ENCODE results near the gene P3H4.

The P3H4 gene

DNA sequence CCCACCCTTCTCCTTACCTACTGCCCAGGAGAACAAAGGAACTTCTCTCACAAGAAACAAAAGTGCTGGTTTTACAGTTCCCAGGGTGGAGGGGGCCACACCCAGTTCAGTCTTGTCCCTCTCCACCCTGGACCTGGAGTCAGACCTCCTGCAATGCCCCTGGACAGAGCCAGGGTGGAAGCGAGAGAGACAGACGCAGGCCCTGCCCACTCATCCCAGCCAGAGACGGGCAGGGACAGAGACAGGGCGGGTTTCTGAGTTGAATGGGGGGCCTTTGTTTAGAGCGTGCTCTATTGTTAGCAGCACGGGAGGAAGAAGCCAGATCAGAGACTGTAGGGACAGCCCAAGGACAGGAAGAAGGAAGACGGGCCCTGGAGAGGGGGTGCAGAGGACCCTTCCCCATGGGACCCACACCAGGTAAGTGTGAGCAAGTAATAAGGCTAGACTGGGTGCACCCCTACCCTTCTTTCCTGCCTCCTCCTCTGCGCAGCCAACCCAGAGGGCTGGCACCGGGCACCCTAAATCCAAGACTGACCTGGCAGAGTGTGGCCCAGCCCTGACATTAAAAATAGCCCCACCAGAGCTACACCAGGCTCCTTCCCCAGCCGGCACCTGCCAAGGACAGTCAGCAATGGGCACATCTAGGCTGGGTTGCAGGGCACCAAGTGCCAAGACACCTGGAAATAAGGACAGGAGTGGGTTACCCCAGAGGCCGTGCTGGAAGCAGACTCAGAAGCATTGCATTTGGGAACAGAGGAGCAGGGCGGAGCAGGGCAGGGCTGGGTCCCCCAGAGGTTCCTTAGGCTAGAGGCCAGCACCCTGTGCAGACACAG, 36.1 kb downstream of the P3H4 start:
- Mint-ChIP-seq H3K36me3 (peaks cover 2% of the 10 kb centered on the region), H3K9me3 (no peaks in the 10 kb centered on the region)
- no peak for ATAC-seq (ENCODE audit: low read depth)

DNA sequence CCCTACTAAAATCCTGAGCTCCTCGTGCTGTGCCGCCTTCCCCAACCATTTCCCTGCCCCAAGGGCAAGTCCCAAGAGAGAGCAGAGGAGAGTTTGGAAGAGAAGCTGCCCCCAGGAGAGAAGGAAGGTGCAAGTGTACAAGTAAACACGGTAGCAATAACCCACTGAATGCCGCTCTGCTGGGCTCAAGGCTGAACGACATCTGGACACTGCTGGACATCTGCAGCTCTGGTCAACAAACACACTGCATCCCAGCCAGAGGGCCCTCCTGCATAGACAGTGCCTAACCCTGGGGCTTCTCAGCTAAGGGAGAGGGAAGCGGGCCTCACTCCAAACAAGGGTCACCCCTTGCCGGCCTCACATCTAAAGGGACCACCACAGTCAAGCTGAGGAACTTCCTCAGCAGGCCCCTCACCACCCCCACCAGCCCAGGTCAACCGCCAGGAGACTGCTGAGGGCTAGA, 38.0 kb downstream of the P3H4 start:
- no peak for ATAC-seq (ENCODE audit: low read depth)

More for the DNA sequence above, 36.1 kb downstream of the P3H4 start:
- Mint-ChIP-seq H3K27me3 (peaks cover 5% of the 10 kb centered on the region), H3K4me3 (no peak overlapping the region), H3K27ac (no peak overlapping the region), H3K4me1 (peaks cover 13% of the 10 kb centered on the region)
- no peak for DNase-seq (ENCODE audit: low spot score in 2 of 2)

DNA sequence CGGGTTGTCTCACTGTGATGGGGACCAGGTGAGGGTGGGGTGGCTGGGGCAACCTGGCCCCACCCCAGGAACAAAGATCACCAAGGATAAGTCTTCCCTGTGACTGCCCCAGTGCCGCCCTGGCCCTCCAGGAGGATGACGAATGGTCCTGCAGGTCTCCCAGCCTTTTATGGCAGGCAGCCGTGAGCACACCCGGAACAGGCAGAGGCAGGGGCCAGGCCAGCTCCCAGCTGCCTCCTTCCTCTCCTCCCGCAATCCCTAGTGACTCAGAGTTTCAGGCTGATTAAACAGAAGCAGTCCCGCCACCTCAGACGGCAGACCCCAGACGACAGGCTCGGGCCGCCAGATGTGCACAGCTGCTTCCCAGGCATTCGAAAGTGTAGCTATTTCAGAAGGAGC, 38.6 kb downstream of the P3H4 start:
- Mint-ChIP-seq H3K27ac (no peak overlapping the region), H3K27me3 (peaks cover 3% of the 10 kb centered on the region), H3K4me3 (no peak overlapping the region), H3K4me1 (peaks cover 9% of the 10 kb centered on the region), H3K9me3 (no peaks in the 10 kb centered on the region), H3K36me3 (peaks cover 3% of the 10 kb centered on the region)
- no peak for ATAC-seq (ENCODE audit: low read depth)
- DNase-seq (ENCODE audit: low spot score in 2 of 2) = no peak

More for the DNA sequence above, 38.0 kb downstream of the P3H4 start:
- H3K4me3 Mint-ChIP-seq = no peak overlapping the region
- H3K27ac Mint-ChIP-seq = no peak overlapping the region
- no peak for DNase-seq (ENCODE audit: low spot score in 2 of 2)
- H3K9me3 Mint-ChIP-seq = no peaks in the 10 kb centered on the region
- H3K4me1 Mint-ChIP-seq = peaks cover 11% of the 10 kb centered on the region
- no peaks in the 10 kb centered on the region for H3K36me3 Mint-ChIP-seq
- peaks cover 3% of the 10 kb centered on the region for H3K27me3 Mint-ChIP-seq

DNA sequence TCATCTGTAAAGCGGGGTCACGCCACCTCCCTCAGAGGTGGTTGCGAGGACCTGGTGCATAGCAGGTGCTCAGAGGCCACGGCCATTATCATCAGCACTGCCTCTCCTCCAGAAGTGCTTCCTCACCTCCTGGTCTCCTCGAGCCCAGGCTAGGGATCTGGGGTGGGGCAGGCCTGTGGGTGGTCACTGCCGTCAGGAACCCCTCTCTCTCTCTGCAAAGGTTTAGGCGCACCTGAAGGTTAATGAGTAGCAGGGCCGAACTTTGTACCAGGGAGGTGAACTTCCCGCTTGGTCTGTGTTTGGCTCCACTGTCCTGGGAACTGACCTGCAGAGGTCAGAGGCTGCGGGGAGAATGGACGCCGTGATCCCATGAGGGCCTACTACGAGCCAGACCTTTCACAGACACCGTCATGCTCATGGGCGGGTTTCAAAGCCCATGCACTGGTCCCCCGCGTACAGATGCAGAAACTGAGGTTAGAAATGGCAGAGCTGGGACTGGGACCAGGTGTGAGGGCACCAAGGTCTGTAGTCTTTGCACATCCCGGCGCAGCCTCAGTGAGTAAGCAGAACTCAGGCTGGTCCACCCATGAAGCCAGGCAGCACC, 39.1 kb downstream of the P3H4 start:
- ATAC-seq (ENCODE audit: low read depth) (no peak), DNase-seq (ENCODE audit: low spot score in 2 of 2) (no peak)
- H3K27ac Mint-ChIP-seq = no peak overlapping the region
- peaks cover 3% of the 10 kb centered on the region for H3K27me3 Mint-ChIP-seq
- peaks cover 9% of the 10 kb centered on the region for H3K4me1 Mint-ChIP-seq
- H3K9me3 Mint-ChIP-seq = no peaks in the 10 kb centered on the region
- peaks cover 4% of the 10 kb centered on the region for H3K36me3 Mint-ChIP-seq
- H3K4me3 Mint-ChIP-seq = no peak overlapping the region

DNA sequence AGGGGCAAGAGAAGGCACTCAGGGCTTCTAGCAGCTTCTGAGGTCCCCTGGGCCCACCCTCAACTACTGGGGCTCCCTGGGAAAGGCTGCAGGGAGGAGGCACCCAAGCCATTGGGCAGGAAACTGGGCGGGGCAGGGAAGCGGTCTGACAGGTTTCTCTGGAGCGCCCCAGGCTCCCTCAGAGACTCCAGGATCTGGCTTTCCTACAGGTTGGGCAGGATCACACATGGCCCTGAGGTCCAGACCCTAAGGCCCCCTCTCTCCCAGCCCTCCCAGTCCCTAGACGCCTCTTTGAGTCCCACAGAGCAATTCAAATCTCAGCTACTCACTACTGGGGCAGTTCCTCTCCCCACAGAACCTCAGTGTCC, 39.5 kb downstream of the P3H4 start:
- DNase-seq (ENCODE audit: low spot score in 2 of 2) (no peak), ATAC-seq (ENCODE audit: low read depth) (no peak)
- peaks cover 3% of the 10 kb centered on the region for H3K27me3 Mint-ChIP-seq
- no peak overlapping the region for H3K4me3 Mint-ChIP-seq
- no peaks in the 10 kb centered on the region for H3K9me3 Mint-ChIP-seq
- no peak overlapping the region for H3K27ac Mint-ChIP-seq
- peaks cover 6% of the 10 kb centered on the region for H3K36me3 Mint-ChIP-seq
- H3K4me1 Mint-ChIP-seq = peaks cover 9% of the 10 kb centered on the region

DNA sequence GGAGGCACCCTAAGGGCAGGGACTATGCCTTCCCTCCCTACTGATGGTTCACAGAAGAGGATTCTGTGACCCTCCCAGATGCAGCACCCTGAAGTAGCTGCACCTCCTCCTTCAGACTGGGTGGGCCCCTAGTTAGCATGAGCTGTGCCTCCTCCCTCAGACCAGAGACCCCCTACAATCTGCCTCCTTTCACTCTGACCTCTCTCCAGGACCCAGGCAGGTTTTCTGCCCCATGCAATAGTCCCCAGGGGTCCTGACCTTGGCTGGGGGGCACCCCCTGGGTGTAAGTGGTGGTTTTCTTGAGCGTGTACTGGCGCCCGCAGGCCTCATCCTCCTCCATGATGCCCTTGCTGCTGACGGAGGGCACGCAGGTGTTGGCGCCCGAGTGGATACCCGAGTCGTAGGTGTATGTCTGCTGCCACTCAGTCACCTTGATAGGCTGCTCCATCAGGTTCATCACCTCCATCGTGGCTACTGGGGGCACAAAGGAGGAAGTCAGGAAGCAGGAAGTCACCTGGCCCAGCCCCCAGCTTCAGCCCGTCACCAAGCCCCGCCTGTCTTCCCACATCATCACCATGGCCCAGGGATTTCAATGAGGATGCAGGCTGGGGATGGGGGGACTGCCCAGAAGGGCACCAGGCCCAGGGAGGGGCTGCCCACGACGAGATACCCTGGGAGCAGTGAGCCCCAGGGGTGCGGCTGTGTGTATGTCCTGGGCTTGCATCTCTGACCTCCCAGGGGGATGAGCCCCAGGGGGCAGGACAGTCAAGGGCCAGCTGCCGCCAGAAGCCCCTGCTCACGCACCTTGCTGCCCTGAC, 40.2 kb downstream of the P3H4 start:
- peak; percentile 60 for ATAC-seq (ENCODE audit: low read depth)
- Mint-ChIP-seq H3K9me3 (no peaks in the 10 kb centered on the region), H3K27me3 (peaks cover 3% of the 10 kb centered on the region), H3K27ac (peak overlapping the region; percentile 74), H3K36me3 (peaks cover 8% of the 10 kb centered on the region), H3K4me1 (peaks cover 9% of the 10 kb centered on the region), H3K4me3 (peak overlapping the region; percentile 84)
- no peak for DNase-seq (ENCODE audit: low spot score in 2 of 2)

DNA sequence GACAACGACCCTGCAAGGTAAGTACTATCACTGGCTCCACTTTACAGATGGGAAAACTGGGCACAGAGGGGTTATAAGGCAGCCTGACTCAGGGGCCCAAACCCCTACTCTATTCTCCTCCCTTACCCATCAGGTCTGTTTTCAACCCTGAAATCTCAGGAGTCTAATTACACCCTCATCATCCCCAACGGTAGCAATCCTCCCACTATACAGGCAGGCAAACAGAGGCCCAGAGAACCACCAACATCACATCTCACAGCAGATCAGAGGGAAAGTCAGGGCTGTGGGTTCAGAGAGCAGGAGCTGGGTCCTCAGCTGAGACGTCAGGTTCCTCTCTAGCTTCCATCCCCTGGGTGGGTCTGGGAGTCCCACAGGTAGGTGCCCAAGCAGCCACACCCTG, 41.8 kb downstream of the P3H4 start:
- no peak for DNase-seq (ENCODE audit: low spot score in 2 of 2)
- no peak overlapping the region for H3K27ac Mint-ChIP-seq
- ATAC-seq (ENCODE audit: low read depth) = no peak
- peaks cover 11% of the 10 kb centered on the region for H3K36me3 Mint-ChIP-seq
- no peak overlapping the region for H3K4me3 Mint-ChIP-seq
- no peaks in the 10 kb centered on the region for H3K9me3 Mint-ChIP-seq
- peaks cover 6% of the 10 kb centered on the region for H3K4me1 Mint-ChIP-seq
- H3K27me3 Mint-ChIP-seq = no peaks in the 10 kb centered on the region

DNA sequence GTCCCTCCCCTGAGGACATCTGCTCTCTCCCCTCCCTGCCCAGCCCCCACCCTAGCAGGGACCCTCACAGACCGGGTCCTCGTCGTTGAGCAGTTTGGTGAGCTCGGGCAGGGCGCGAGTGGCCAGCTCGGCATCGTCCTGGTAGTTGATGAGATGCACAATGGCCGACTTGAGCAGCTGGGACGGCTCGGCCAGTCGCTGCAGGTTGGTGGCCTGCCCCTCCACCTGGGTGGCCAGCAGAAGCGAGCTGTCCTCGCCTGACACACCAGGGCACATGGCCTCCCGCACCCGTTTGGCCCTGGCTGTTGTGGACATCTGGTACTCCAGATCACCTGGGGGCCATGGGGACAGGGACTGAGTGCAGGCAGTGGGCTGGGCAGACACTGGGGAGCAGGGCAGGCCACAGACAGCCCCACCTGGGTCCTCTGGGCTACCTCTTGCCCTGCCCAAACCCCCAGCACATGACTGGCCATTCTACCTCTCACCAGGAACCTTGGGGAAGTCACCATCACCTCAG, 42.3 kb downstream of the P3H4 start:
- ATAC-seq (ENCODE audit: low read depth) (no peak), DNase-seq (ENCODE audit: low spot score in 2 of 2) (no peak)
- peaks cover 11% of the 10 kb centered on the region for H3K36me3 Mint-ChIP-seq
- no peak overlapping the region for H3K4me3 Mint-ChIP-seq
- peaks cover 6% of the 10 kb centered on the region for H3K4me1 Mint-ChIP-seq
- H3K27me3 Mint-ChIP-seq = no peaks in the 10 kb centered on the region
- no peak overlapping the region for H3K27ac Mint-ChIP-seq
- H3K9me3 Mint-ChIP-seq = no peaks in the 10 kb centered on the region

DNA sequence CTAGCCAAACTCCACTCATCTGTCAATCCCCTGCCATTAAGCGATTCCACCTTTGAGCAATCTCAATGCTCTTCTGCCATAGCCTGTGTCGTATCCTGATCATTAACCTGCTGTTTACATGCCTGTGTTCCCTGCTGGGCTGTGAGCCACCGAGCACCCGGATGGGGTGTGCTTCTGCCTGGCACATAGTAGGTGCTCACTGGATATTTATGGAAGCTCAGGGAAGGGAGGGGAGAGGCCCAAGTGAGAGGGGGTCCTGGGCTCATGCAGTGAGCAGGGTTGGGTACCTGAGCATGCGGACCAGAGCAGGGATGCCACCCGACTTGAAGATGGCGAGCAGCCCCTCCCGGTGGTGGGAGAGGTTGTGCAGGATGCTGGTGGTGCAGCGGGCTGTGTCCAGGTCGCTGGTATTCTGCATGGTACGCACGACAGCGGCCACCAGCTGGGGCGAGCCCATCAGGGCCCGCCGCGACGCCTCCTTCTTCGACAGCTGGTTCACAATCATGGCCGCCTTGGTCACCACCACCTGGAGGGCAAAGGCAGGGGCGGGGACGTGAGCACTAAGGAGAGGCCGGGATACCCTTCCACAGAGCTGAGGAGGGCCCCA, 43.0 kb downstream of the P3H4 start:
- DNase-seq (ENCODE audit: low spot score in 2 of 2) = no peak
- H3K4me1 Mint-ChIP-seq = peaks cover 6% of the 10 kb centered on the region
- no peak overlapping the region for H3K27ac Mint-ChIP-seq
- no peaks in the 10 kb centered on the region for H3K9me3 Mint-ChIP-seq
- peaks cover 11% of the 10 kb centered on the region for H3K36me3 Mint-ChIP-seq
- H3K4me3 Mint-ChIP-seq = no peak overlapping the region
- no peaks in the 10 kb centered on the region for H3K27me3 Mint-ChIP-seq
- ATAC-seq (ENCODE audit: low read depth) = no peak

DNA sequence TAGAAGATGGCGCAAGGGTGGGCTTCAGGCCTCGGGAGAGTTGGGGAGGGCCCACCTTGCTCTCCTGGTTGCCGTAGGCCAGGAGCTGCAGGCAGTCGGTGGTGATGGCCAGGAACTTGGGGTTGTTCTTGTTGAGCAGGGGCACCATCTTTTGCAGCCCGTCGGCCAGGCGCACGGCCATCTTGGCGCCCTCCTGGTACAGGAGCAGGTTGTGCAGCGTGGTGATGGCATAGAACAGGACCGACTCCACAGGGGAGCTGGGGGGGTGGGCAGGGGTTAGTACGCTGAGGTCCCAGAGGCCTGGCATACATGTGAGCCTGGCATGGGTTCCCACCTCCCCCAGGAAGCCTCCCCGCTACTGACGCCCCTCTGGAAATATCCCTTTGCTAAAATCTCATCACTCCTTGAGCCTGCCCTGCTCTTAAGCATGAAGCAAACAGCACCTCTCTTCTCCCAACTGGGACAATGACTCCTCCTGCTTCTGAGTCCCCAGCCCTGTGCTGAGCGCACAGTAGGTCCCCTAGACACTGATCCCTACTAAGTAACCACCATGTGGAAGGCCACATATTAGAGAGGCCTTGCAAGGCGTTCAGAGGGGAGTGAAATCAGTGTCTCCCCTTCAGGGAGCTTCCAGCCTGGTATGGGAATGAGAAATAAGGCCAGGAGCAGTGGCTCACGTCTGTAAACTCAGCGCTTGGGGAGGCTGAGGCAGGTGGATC, 44.3 kb downstream of the P3H4 start:
- H3K9me3 Mint-ChIP-seq = no peaks in the 10 kb centered on the region
- H3K27me3 Mint-ChIP-seq = no peaks in the 10 kb centered on the region
- DNase-seq (ENCODE audit: low spot score in 2 of 2) (no peak), ATAC-seq (ENCODE audit: low read depth) (no peak)
- H3K4me3 Mint-ChIP-seq = no peak overlapping the region
- H3K4me1 Mint-ChIP-seq = peaks cover 6% of the 10 kb centered on the region
- peaks cover 11% of the 10 kb centered on the region for H3K36me3 Mint-ChIP-seq
- no peak overlapping the region for H3K27ac Mint-ChIP-seq

DNA sequence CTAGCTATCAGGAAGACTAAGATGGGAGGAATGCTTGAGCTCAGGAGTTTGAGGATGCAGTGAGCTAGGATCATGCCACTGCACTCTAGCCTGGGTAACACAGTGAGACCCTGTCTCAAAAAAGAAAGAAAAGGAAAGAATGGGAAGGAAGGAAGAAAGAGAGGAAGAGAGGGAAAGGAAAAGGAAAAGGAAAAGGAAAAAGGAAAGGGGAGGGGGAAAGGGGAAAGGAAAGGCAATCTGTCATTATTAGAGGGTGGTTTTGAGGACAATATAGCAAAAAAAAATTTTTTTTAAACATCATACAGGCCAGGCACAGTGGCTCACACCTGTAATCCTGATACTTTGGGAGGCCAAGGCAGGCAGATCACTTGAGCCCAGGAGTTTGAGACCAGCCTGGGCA, 45.6 kb downstream of the P3H4 start:
- peaks cover 13% of the 10 kb centered on the region for H3K36me3 Mint-ChIP-seq
- H3K27me3 Mint-ChIP-seq = no peaks in the 10 kb centered on the region
- H3K27ac Mint-ChIP-seq = no peak overlapping the region
- peaks cover 4% of the 10 kb centered on the region for H3K4me1 Mint-ChIP-seq
- ATAC-seq (ENCODE audit: low read depth) = no peak
- DNase-seq (ENCODE audit: low spot score in 2 of 2) = no peak
- no peak overlapping the region for H3K4me3 Mint-ChIP-seq
- no peaks in the 10 kb centered on the region for H3K9me3 Mint-ChIP-seq

DNA sequence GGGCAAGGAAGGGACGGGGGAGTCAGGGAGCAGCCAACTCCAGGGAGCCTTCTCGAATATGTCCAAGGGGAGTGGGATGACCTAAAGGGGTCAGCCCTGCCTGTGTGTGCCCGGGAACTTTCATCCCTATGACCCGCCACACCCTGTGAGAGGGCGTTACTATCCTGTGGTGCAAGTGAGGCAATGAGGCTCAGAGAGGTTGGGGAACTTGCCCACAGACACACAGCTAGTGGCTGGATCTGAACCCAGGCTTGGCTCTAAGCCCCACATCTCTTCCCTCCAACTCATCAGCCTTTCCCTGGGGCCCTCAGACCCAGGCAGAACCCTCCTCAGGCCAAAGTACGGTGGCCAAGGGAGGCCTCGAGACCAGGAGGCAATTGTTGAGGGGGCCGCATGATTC, 48.4 kb downstream of the P3H4 start:
- ATAC-seq (ENCODE audit: low read depth) (no peak), DNase-seq (ENCODE audit: low spot score in 2 of 2) (no peak)
- Mint-ChIP-seq H3K36me3 (peaks cover 10% of the 10 kb centered on the region), H3K27ac (no peak overlapping the region), H3K9me3 (no peaks in the 10 kb centered on the region), H3K27me3 (no peaks in the 10 kb centered on the region), H3K4me3 (no peak overlapping the region), H3K4me1 (peaks cover 9% of the 10 kb centered on the region)

DNA sequence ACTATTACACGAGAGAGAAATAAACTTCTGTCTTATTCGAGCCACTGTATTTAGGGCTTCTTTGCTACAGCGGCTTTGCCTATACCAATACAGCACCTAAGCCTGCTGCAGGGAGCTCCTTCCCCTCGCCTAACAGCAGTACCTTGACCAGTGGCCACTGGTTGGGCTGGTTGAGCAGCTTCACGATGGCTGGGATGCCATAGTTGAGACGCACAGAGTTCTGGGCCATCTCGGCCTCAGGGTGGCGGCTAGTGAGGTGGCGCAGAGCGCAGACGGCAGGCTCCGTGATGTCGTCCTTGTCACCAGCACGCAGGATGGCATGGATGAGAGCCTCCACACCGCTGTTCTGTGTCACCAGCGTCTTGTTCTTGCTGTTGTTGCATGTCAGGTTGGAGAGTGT, 48.9 kb downstream of the P3H4 start:
- no peak for DNase-seq (ENCODE audit: low spot score in 2 of 2)
- Mint-ChIP-seq H3K27ac (no peak overlapping the region), H3K27me3 (no peaks in the 10 kb centered on the region), H3K36me3 (peaks cover 12% of the 10 kb centered on the region), H3K4me1 (peaks cover 9% of the 10 kb centered on the region), H3K9me3 (no peaks in the 10 kb centered on the region), H3K4me3 (no peak overlapping the region)
- no peak for ATAC-seq (ENCODE audit: low read depth)
